Stimulated activated CD4-positive, alpha-beta T cell treated with anti-CD3 and anti-CD28 coated beads, TNF-alpha, amount 100 ng/mL, for 48 hours (primary cell): ENCODE data around the gene ZNF526.

ENCODE experiments used
- DNase-seq, 3 donors: peaks; one replicate each; pipeline ENCODE4 v3.0.0-alpha.2; 2020; ENCODE audit warnings: low read depth in 3 of 3

The ZNF526 gene

DNA sequence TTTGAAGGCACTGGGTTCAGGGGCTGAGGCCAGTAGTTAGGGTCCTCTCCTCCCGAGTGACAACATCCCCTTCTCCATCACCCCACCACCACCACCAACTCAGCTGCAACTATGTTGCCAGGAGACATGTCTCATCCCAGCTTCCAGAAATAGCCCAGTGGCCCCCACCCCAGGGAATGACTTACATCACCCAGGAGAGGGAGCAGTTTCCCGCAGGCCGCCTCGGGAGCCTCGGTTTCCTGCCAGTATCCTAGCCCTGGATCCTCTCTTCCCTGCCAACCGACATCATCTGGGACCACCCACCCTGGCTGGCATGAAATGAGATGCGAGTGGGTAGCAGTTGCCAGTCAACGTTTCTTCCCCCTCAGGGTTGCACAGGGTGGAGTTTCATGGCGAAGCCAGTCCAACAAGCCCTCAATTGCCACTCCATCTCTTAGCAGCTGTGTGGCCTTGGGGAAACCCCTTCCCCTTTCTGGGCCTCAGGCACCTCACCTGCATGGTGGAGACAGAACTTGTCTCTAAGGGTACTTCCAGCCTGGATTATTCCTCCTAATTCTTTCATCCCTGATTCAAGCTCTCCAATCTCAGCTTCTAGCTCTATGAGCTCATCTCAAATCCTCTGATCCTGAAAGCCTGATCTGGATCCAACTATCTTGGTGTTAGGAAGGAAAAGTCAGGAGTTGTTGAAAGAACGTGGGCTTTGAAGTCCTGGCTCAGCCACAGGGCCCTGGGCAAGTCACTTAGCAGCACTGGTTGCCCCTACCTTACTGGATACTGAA lies 26.2 kb downstream of the ZNF526 start:
- no peak for DNase-seq

- no peak for DNase-seq
Observed at GRCh38 chr19:42246922-42247639, 27.0 kb downstream of the ZNF526 start.

GRCh38 chr19:42247640-42248199 lies 27.6 kb downstream of the ZNF526 start:
- no peak for DNase-seq

- DNase-seq, result no peak
Observed at GRCh38 chr19:42248270-42249148, 28.4 kb downstream of the ZNF526 start.

- DNase-seq, result no peak
Observed at GRCh38 chr19:42249149-42249750, 29.1 kb downstream of the ZNF526 start.

DNA sequence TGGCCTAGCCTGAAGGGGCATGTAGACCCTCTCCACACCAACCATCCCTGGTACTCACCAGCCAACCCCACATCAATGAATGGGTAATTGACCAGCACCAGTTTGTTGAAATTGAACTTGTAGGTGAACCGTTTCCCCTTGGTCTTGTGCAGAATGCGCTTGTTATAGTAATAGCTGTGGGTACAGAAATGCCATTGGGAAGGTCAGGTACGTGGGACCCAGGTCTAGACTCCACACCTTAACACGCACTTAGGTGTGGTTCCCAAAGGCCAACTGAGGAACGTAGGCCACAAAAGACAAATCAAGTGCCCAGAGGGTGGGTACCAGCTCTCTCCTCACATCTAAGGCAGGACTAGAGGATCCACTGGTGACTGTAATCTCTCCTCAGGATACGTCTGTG lies 29.7 kb downstream of the ZNF526 start:
- no peak for DNase-seq

DNA sequence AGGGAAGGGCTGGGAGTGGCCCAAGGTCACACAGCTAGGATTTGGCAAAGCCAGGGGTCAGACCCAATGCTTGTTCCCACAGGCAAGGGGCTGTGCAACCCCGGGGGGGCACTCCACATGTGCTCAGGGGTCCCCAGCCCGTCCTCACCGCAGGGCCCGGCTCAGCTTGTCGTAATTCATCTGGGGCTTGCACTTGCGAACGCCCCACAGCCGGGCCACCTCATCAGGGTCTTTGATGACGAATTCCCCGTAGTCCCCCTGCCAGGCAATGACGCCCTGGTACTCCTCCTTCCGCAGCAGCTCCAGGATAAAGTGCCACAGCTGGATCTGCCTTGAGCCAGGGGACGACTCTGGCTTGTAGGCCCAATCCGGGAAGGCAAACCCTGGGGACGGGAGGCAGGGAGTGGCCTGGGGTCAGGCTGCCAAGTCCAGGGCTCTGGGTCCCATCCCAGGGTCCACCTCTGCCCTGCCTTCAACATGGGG lies 30.1 kb downstream of the ZNF526 start:
- no peak for DNase-seq

DNA sequence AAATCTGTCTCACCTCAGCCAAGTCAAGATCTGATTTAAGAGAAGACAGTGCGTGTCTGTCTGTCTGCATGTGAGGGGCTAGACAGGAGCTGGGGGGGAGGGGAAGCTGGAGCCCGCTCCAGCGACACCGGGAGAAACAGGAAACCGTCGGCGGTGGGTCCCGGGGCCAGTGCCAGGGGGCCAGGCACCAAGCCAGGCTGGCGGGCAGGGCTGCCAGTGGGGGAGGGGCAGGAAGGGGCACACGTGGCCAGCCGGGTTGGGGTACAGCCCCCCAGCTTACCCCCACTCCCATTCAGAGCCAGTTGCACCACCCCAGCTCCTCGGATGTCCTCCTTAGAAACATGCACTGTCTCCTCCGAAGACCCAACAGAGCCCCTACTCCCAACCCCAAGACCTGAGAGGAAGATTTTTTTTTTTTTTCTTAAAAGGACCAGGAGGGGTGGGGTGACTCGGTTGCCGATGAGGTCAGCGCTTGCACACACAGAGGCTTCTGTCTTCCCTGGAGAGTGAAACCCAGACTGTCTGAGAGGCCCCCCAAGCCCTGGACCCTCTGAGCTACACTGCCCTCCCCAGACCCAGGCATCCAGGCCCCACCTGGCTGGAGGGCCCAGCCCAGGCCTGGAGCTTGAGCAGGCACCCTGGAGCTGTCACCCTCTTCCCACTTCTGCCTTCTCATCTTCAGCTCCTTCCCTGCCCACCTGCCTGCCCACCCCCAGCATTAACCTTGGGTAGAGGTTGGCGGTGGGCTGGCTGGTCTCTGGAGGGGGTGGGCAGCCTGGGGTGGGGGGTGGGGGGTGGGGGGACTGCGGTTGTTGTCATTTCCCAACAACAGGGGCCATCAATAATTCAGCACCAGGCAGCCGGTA lies 30.8 kb downstream of the ZNF526 start:
- no peak for DNase-seq

- DNase-seq, result no peak
Observed at GRCh38 chr19:42251572-42252358, 31.7 kb downstream of the ZNF526 start.

GRCh38 chr19:42252365-42253244 lies 32.5 kb downstream of the ZNF526 start:
- no peak for DNase-seq

GRCh38 chr19:42253245-42254088 lies 33.4 kb downstream of the ZNF526 start:
- DNase-seq, result peak in 1 of 3 donors; percentile 58

GRCh38 chr19:42254089-42254849 lies 34.2 kb downstream of the ZNF526 start:
- DNase-seq, result peak in 2 of 3 donors; percentile 59 to 71

- DNase-seq, result peak; percentile 86 to 93 (median 91)
Observed at GRCh38 chr19:42254850-42255765, 35.0 kb downstream of the ZNF526 start, which contains the start of gene ERF. TSS of gene ERF (minus strand) at chr19:42255128. CDS start at chr19:42254999, 129 bp downstream.

GRCh38 chr19:42255766-42256745 lies 35.9 kb downstream of the ZNF526 start:
- no peak for DNase-seq
